ENCODE results near the gene ZNF764.
"Not testable (repeated sequence)": the region's sequence is repeated elsewhere in the genome, so short reads cannot be mapped to it uniquely, and the experiment has no call there.

ZNF764 gene

DNA sequence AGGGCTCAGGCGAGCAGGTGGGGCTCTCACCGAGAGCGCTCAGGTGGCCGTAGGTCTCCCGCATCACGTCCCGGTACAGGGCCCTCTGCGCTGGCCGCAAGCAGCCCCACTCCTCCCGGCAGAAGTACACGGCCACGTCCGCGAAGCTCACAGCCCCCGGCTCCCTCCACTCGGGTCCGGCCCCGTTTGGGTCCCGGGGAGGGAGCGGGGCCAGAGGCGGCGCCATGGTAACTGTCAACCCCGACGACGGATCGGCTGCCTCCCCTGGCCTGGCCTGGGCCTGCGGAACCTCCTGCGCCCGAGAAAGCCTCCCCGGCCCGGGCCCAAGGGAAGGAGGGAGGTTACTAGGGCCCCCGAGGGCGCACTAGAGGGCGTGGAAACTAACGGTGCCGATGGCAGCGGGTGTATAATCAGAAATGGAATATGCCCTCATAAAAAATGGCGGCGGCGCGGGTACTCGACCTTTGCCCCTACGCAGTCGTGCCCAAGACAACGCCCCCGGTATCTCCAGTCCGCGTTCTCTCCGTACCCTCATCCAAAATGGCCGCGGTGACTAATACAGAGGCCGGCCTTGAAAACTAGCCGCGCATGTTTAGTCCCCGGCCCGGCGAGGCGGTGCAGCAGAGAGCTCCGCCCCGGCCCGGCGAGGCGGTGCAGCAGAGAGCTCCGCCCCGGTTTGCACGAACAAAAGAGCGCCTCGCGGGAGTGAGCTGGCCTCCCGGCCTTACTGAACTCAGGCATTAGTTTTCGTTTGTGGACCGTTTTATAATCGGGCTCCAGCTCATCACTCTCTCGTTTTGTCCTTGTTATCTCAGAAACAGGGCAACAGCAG, at the start of gene ZNF764:
TSS of gene ZNF764 (minus strand) at position 418 of the 832 bp plus-strand sequence. CDS start at position 226, 192 bp downstream.
- peak; percentile 97 for DNase-seq (ENCODE audit: low spot score)

DNA sequence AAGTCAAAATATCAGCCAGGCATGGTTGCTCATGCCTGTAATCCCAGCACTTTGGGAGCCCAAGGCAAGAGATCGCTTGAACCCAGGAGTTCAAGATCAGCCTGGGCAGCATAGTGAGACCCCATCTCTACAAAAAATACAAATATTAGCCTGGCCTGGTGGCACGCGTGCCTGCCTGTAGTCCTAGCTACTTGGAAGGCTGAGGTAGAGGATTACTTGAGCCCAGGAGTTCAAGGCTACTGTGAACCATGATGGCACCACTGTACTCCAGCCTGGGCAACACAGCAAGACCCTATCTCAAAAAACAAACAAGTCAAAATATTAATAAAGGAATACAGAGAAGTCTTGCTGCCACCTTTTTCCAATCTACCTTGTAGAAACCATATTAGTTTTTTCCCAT, 47.8 kb upstream of the ZNF764 start:
- no peak for DNase-seq (ENCODE audit: low spot score)

DNA sequence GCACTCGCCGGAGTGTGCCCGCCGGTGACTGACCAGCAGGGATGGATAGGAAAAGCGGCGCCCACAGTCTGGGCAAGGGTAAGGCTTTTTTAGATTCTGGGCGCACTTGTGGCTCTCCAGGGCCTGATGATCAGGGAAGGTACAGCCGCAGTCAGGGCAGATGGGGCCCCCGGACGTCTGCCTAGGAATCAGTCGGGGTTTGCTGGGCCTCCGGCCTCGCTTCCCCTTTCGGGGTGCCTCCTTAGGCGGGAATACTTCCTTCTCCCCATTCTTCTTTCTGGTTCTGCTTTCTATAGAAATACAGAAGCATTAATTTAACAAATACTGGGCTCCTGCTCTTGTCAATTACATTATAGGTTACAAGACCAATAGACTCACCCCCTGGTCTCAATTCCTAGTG, 47.0 kb upstream of the ZNF764 start:
- no peak for DNase-seq (ENCODE audit: low spot score)

DNA sequence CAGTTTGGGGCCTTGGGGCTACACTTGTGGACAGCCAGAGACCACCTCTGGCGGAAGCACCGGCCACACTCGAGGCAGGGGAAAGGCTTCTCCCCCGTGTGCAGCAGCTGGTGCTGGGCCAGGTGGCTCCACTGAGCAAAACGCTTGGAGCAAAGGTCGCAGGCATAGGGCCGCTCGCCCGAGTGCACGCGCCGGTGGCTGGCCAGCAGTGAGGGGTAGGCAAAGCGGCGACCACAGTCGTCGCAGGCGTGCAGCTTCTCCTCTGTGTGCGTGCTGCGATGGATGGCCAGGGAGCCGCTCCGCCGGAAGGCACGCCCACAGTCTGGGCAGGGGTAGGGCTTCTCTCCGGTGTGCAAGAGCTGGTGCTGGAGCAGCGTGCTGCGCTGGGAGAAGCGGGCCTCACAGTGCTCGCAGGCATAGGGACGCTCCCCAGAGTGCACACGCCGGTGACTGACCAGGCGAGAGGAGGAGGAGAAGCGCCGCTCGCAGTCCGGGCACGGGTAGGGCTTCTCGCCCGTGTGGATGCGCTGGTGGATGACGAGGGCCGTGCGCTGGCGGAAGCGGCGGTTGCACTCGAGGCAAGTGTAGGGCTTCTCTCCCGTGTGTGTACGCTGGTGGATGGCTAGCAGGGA, 46.3 kb upstream of the ZNF764 start:
- no peak for DNase-seq (ENCODE audit: low spot score)

DNA sequence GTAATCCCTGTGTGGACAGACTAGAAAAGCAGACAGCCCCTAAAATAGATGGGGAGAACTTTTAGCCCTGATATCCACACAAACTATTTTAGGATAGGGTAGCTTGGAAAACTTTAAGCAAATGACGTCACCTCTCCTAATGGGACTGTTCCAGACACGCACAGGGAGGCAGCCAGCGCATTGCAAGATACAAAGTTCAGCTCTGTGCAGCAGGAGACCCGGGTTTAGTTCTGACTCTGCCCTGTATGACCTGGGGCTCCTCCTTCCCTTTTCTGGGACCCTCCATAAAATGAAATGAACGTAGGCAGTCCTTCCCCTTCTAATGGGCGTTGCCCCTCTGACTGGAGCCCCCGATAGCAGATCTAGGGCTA, 45.8 kb upstream of the ZNF764 start:
- no peak for DNase-seq (ENCODE audit: low spot score)

DNA sequence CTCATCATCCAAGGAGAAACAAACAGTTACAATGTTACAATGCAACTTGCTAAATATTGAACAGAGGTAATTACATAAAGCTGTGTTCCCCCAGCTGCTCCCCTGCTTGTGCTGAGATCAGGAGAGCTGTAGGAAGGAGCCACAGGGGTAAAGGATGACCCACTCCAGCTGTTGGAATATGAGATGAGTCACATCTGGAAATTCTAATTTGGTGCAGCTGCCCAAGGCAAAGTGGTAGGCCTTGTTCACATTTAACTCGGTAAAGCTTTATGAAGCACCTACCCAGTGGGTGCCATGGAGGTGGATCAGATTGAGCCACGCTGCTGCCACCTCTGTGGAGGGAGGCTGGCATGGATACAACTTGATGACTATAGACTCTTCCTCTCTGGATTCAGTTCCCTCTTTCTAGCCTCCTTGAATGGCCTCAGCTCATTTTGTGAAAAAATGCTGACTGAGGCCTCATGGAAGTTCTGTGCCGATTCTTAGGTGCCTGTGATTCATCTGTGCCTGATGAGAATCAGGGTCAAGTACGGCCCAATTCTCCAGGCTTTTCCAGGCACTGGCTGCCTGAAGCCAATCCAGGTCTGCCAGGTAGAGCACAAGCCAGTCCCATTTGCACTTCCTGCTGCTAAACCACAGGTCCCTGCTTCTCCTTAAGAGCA, 44.6 kb upstream of the ZNF764 start:
- no peak for DNase-seq (ENCODE audit: low spot score)

DNA sequence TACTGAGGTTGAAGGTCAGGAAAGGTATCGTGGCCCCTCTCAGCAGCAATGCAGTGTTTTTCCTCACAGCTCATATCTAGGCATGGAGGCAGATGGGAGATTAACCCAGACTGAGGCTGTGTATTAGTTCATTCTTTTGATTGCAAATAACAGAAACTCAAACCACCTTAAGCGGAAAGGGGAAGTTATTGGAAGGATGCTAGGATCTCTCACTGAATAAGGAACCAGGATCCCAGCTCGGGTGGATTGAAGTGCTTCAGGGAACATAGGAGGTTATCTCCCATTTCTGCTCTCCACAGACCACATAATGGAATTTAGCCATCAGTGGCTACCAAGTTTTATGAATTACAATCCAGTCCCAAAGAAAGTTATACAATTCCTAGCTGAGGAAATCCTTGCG, 43.8 kb upstream of the ZNF764 start:
- DNase-seq (ENCODE audit: low spot score): no peak

DNA sequence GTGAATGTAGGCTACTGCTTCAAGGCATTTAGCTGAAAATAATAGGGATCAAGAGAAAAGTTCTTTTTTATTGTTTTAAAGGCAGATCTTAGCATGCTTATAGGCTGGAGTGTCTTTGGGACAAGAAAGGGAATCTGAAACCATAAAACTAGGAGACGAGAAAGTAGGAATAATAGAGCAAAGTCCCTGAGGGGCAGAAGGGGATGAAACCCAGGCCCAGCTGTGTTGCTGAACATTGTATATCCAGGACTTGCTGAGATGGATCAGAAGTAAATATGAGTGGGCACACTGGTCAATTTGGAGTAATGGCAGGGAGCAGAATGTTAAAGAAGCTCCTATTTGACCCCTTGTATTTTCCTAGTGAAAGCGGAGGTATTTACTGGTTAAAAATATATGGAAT, 42.8 kb upstream of the ZNF764 start:
- DNase-seq (ENCODE audit: low spot score): no peak

DNA sequence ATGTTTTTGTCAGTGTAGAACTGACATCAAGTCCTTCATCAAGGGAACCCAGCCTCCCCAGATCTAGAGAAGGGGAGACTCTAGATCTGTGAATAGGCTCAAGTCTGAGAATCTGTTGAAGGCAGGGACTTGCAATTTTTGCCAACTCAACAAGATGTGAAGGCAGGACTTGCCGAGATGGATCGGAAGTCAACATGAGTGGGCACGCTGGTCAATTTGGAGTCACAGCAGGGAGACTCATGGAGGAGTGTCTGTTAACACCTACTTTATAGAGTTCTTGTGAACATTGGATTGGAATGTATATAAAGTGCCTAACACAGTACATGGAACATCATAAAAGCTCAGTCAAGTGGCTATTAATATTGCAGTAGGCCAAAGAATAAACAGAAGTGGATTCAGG, 42.0 kb upstream of the ZNF764 start:
- DNase-seq (ENCODE audit: low spot score): no peak

DNA sequence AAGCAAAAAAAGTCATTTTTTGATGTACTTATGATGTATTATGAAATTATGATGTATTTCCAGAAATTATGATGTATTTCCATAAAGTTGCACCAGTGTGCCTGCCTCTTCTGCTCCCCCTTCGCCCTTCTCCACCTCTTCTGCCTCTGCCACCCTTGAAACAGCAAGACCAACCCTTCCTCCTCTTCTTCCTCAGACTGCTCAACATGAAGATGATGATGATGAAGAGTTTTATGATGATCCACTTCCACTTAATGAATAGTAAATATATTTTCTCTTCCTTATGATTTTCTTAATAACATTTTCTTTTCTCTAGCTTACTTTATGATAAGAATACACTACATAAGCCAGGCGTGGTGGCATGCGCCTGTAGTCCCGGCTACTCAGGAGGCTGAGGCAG, 34.7 kb upstream of the ZNF764 start:
- DNase-seq (ENCODE audit: low spot score): no peak

DNA sequence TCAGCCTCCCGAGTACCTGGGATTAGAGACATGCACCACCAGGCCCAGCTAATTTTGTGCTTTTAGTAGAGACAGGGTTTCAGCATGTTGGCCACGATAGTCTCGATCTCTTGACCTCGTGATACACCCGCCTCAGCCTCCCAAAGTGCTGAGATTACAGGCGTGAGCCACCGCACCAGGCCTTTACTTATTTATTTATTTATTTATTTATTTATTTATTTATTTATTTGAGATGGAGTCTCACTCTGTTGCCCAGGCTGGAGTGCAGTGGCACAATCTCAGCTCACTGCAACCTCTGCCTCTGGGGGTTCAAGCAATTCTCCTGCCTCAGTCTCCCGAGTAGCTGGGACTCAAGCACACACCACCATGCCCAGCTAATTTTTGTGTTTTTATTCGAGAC, 32.7 kb upstream of the ZNF764 start:
- not testable (repeated sequence) for DNase-seq (ENCODE audit: low spot score)

DNA sequence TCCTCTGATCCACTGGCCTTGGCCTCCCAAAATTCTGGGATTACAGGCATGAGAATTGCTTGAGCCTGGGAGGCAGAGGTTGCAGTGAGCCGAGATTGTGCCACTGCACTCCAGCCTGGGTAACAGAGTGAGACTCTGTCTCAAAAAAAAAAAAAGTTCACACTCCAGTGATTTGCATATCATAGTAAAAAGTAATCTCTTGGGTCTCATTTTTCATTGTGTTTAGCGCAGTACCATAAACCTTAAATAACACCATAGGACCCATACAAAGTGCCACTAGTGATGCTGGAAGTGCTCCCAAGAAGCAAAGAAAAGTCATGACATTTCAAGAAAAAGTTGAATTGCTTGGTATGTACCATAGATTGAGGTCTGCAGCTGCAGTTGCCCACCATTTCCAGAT, 31.4 kb upstream of the ZNF764 start:
- DNase-seq (ENCODE audit: low spot score): not testable (repeated sequence)

DNA sequence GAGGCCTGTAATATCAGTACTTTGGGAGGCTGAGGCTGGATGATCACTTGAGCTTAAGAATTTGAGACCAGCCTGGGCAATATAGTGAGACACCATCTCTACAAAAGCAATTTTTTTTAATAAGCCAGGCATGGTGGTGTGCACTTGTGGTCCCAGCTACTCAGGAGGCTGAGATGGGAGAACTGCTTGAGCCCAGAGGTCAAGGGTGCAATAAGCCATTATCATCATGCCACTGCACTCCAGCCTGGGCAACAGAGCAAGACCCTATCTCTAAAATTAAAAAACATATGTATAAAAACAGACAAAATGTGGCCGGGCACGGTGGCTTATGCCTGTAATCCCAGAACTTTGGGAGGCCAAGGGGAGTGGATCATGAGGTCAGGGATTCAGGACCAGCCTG, 30.5 kb upstream of the ZNF764 start:
- DNase-seq (ENCODE audit: low spot score): no peak

DNA sequence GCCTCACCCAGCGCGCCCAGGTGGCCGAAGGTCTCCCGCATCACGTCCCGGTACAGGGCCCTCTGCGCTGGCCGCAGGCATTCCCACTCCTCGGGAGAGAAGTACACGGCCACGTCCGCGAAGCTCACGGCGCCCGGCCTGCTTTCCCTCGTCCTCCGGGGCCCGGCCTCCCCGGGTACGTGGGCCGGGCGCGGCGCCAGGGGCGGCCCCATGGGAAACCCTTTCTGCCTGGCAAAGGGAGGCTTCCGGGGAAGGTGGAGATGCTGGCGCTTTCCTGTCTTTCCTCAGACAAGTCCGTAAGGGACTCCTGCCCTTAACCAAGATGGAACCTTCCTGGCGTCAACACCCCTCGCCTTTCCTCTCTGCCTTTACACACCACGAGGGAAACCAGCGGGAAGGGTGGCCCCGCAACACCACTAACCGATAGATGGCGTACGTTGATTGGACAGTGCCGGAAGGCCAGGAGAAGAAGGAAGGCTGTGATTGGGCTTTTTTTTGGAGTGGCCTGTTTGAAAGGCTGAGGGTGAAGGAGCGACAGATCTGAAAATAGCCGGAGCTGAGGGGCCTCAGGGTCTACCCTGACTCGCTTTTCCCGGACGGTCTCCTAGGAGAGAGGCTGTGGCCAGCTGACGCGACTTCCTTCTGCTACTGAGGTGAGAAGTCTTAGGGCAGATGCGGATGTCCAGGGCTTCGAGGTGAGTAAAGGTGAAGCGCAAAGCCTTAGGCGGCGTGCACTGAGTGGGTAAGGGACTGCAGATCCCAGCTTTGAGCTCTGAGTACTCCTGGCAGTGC, 27.4 kb upstream of the ZNF764 start, which contains the start of gene ZNF785:
TSS of gene ZNF785 (minus strand) at position 298 of the 792 bp plus-strand sequence. CDS start at position 212, 86 bp downstream.
- peak; percentile 98 for DNase-seq (ENCODE audit: low spot score)

DNA sequence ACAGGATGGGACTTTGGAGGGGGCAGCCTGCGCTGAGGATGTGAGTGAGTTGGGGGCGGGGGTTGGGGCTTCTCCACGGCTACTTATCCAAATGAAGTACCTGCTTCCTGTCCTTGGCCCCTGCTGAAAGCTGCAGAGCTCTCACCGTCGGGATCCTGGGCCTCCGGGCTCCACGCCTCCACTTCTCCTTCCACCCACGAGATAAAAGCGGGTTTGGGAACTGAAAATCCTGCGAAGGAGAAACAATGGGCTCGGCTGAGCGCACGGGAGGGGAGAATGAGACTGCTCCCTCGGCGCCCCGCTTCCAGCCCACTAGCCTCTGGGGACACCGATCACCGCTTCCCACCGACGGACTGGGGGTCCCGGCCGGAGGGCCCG, 26.8 kb upstream of the ZNF764 start:
- DNase-seq (ENCODE audit: low spot score): no peak

DNA sequence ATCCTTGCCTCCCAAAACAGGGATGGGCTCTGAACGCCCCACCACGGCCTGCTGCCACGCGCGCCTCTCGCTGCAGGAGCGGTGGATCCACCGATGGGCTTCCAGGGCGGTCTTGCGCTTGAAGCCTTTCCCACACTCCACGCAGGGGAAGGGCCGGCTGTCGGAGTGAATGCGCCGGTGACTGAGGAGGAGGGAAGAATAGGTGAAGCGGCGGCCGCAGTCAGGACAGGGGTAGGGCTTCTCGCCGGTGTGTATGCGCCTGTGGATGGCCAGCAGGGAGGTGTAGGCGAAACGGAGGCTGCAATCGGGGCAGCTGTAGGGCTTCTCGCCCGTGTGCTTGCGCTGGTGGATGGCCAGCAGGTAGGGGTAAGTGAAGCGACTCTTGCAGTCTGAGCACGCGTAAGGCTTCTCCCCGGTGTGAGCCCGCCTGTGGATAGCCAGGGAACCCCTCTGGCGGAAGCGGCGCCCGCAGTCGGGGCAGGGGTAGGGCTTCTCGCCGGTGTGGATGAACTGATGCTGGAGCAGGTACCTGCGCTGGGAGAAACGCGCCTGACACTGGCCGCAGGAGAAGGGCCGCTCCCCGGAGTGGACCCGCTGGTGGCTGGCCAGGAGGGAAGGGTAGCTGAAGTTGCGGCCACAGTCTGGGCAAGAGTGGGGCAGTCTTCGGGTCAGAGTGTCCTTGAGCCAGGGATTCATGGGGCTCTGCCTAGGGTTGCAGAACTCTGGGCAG, 24.6 kb upstream of the ZNF764 start:
- no peak for DNase-seq (ENCODE audit: low spot score)

DNA sequence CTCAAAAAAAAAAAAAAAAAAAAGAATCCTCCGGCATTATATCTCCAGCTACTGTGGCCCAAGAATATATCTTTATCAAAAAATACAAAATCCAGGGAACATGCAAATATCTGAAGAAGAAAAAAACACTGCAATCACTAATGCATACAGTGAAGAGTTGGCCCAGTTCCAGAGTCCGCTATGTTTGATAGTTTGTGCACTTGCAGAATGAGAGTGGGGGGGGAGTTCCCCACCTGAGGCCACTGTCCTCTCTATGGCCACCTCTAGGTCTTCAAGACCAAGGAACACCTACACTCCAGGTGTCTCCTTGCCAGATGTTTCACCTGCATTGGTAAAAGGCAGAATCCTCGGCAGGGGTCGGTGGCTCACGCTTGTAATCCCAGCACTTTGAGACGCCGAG, 23.3 kb upstream of the ZNF764 start:
- no peak for DNase-seq (ENCODE audit: low spot score)

DNA sequence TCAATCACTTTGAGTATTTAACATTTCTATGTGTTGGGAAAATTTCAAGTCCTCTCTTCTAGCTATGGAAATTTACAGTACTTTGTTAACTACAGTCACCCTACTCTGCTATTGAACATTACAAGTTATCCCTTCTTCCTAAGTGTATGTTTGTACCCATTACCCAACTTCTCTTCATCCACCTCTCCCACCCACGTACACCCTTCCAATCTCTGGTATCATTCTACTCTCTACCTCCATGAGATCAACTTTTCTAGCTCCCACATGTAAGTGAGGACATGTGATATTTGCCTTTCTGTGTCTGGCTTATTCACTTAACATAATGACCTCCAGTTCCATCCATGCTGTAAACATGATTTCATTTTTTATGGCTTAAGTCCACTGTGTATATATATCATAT, 16.5 kb upstream of the ZNF764 start:
- DNase-seq (ENCODE audit: low spot score): no peak

DNA sequence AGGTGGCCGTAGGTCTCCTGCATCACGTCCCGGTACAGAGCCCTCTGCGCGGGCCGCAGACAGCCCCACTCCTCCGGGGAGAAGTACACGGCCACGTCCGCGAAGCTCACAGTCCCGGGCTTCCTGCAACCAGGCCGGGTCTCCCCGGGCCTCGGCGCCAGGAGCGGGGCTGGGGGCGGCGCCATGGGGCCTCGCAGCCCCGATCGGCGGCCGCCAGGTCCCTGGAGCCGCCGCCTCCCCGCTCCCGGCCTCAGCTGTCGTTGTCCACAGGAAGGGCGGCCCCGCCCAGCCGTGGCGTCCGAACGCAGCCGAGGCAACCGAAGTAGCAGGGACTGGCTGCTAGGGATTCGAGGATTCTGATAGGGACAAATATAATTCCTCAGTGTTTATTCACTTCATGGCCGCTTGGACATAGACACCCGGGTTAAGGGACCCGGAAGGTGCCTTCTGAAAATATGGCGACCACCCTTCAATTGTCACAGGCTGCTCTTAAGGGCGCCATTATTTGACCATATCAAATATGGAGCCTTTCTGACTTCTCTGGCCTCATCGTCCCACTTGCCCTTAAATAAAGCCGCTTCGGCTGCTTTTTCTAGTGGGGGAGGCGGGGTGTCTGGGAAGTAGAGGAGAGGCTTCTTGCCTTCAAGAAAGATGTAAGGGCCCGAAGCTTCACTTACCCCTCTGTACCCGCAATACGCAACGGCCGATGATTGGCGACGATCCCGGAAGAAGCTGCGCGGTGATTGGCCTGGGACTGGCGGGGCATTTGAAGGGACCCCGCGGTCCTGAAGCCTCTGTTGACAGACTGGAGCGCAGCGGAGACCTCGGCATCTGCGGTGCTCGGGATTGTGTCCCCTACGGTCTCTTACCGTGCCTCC, 13.5 kb upstream of the ZNF764 start, which contains the start of gene ZNF688:
TSS of gene ZNF688 (minus strand) at position 270 of the 878 bp plus-strand sequence. CDS start at position 185, 85 bp downstream.
- DNase-seq (ENCODE audit: low spot score): peak; percentile 96

DNA sequence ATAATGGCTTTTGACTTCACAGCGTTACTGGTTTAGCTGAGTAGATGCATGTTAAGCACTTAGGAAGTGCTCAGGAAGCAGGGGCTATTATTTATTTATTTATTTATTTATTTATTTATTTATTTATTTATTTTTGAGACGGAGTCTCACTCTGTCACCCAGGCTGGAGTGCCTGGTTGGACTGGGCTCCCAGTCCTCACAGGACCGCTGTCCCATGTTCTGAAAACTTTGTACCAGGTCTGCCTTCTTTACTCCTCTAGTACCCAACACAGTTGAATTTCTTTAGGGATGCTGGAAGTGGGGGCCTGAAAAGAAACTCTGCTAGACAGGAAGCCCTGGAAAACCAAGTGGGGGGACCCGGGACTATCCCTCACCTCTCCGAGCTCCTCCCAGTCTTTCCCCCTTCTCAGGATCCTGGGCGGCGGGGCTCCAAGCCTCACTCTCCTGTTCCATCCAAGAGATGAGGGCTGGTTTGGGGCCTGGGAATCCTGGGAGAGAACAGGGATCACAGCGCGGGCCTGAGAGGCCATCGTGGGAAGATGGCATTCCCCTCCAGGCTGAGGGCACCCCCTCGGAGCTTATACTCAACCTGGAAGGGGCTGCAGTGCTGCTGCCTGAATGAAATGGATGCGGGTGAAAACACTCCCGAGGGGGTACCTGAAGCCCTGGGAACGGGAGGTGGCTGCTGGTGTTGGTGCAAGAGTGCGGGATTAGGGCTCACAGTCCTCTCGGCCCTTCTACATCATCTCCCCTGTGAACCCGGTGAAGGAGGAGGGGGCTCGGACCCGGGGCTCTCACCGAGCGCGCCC, 12.7 kb upstream of the ZNF764 start:
- DNase-seq (ENCODE audit: low spot score): no peak
